Type B pancreatic cell (in vitro differentiated cells): ENCODE results near the gene DNAH17. TPM values are rescaled to one million over a fixed set of nuclear protein-coding genes. Genes with fewer than 3 reads are reported as not detected.

ENCODE experiments used
- DNase-seq: peaks from one replicate; pipeline ENCODE4 v3.0.0; 2021; ENCODE audit warnings: mixed read lengths; ENCODE audit not compliant: unreplicated experiment; ENCODE audit errors: extremely low spot score
- H3K27ac Mint-ChIP-seq: 2 replicates; pipeline ENCODE4 v1.8.0; 2021; ENCODE audit warnings: mild to moderate bottlenecking, mixed read lengths
- H3K27me3 Mint-ChIP-seq: 2 replicates; pipeline ENCODE4 v1.8.0; 2021; ENCODE audit warnings: mixed read lengths
- H3K36me3 Mint-ChIP-seq: 2 replicates; pipeline ENCODE4 v1.8.0; 2021; ENCODE audit warnings: mixed read lengths
- H3K4me1 Mint-ChIP-seq: one replicate; pipeline ENCODE4 v1.8.0; 2021; ENCODE audit warnings: mixed read lengths; ENCODE audit not compliant: unreplicated experiment
- H3K4me3 Mint-ChIP-seq: 2 replicates; pipeline ENCODE4 v1.8.0; 2021; ENCODE audit warnings: mild to moderate bottlenecking, mixed read lengths
- H3K9me3 Mint-ChIP-seq: 2 replicates; pipeline ENCODE4 v1.8.0; 2021; ENCODE audit warnings: mixed read lengths
- CTCF ChIP-seq: fragments of 200-600 bp; sonication (generic); conservative IDR thresholded peaks from 2 replicates; pipeline ENCODE4 v1.5.0; 2021; ENCODE audit warnings: antibody characterized with exemption, mild to moderate bottlenecking
- total RNA-seq: library from RNA; stranded (reverse); gene quantifications from 2 replicates; pipeline ENCODE4 v1.2.1, GENCODE V29; 2021; ENCODE audit warnings: low replicate concordance

DNAH17 gene
- total RNA-seq, 1 donor from 2014 or later: 0.07 TPM

GRCh38 chr17:78461799-78462053 is 115.5 kb downstream of the DNAH17 start:
- Mint-ChIP-seq H3K4me3 (no peak overlapping the region), H3K27me3 (no peaks in the 10 kb centered on the region), H3K27ac (no peak overlapping the region), H3K36me3 (no peaks in the 10 kb centered on the region), H3K9me3 (no peaks in the 10 kb centered on the region), H3K4me1 (no peaks in the 10 kb centered on the region)
- no peak for DNase-seq
- TF ChIP-seq CTCF: no peak

- H3K27ac Mint-ChIP-seq: no peak overlapping the region
- H3K9me3 Mint-ChIP-seq: no peaks in the 10 kb centered on the region
- no peaks in the 10 kb centered on the region for H3K4me1 Mint-ChIP-seq
- no peak for DNase-seq
- no peak overlapping the region for H3K4me3 Mint-ChIP-seq
- no peaks in the 10 kb centered on the region for H3K36me3 Mint-ChIP-seq
- no peaks in the 10 kb centered on the region for H3K27me3 Mint-ChIP-seq
- no peak for TF ChIP-seq CTCF
These were observed 116.0 kb downstream of the DNAH17 start for GRCh38 chr17:78460951-78461798.

- Mint-ChIP-seq H3K4me3 (no peak overlapping the region), H3K27ac (no peak overlapping the region)
These were observed 117.0 kb downstream of the DNAH17 start for GRCh38 chr17:78460176-78460675.

GRCh38 chr17:78459696-78460095 is 117.5 kb downstream of the DNAH17 start:
- DNase-seq: no peak
- Mint-ChIP-seq H3K36me3 (no peaks in the 10 kb centered on the region), H3K4me1 (no peaks in the 10 kb centered on the region), H3K4me3 (no peak overlapping the region), H3K9me3 (no peaks in the 10 kb centered on the region), H3K27me3 (no peaks in the 10 kb centered on the region), H3K27ac (no peak overlapping the region)
- no peak for TF ChIP-seq CTCF

More at GRCh38 chr17:78460176-78460675, 117.0 kb downstream of the DNAH17 start:
- Mint-ChIP-seq H3K36me3 (no peaks in the 10 kb centered on the region), H3K27me3 (no peaks in the 10 kb centered on the region), H3K9me3 (no peaks in the 10 kb centered on the region), H3K4me1 (no peaks in the 10 kb centered on the region)
- DNase-seq: no peak
- TF ChIP-seq CTCF: no peak

- no peak overlapping the region for H3K4me3 Mint-ChIP-seq
- no peaks in the 10 kb centered on the region for H3K4me1 Mint-ChIP-seq
- H3K27ac Mint-ChIP-seq: no peak overlapping the region
- no peaks in the 10 kb centered on the region for H3K36me3 Mint-ChIP-seq
- H3K9me3 Mint-ChIP-seq: no peaks in the 10 kb centered on the region
- H3K27me3 Mint-ChIP-seq: no peaks in the 10 kb centered on the region
- TF ChIP-seq CTCF: no peak
- no peak for DNase-seq
These were observed 118.4 kb downstream of the DNAH17 start for GRCh38 chr17:78458736-78459335.
